HL-60 (cell line): Measurements from ENCODE around the gene ADCY5.

ENCODE experiments used
- DNase-seq, 2 experiments: peaks; one replicate each; pipeline ENCODE4 v3.0.0-alpha.2; 2010 to 2020; ENCODE audit warnings: low read depth in 1 of 2, low spot score in 1 of 2
- H3K27ac ChIP-seq: fragments of 250-450 bp; sonication (Bioruptor Pico); replicated peaks from 2 replicates; pipeline ENCODE4 v1.5.1; 2020; ENCODE audit warnings: mild to moderate bottlenecking, moderate library complexity
- H3K27me3 ChIP-seq: fragments of 250-450 bp; sonication (Bioruptor Pico); 2 replicates; pipeline ENCODE4 v1.5.1; 2021; ENCODE audit warnings: mild to moderate bottlenecking, moderate library complexity; ENCODE audit not compliant: insufficient read depth, poor library complexity, severe bottlenecking
- H3K4me3 ChIP-seq: replicated peaks from 2 replicates; pipeline ENCODE4 v1.5.1; 2011; ENCODE audit warnings: mild to moderate bottlenecking, control low read depth, low read length; ENCODE audit not compliant: insufficient read depth
- CTCF ChIP-seq: IDR thresholded peaks from one replicate; pipeline ENCODE4 v1.5.1; 2011; ENCODE audit warnings: low read length, control low read depth, inconsistent platforms; ENCODE audit not compliant: insufficient read depth
- GABPA ChIP-seq: IDR thresholded peaks from 2 replicates; pipeline ENCODE4 v1.6.1; 2012; ENCODE audit warnings: low read depth
- POLR2AphosphoS5 ChIP-seq: IDR thresholded peaks from 2 replicates; pipeline ENCODE4 v1.6.1; 2012; ENCODE audit warnings: low read depth
- REST ChIP-seq: IDR thresholded peaks from 2 replicates; pipeline ENCODE4 v1.6.1; 2012; ENCODE audit warnings: low read depth; ENCODE audit not compliant: insufficient replicate concordance
- SPI1 ChIP-seq: IDR thresholded peaks from 2 replicates; pipeline ENCODE4 v1.6.1; 2012; ENCODE audit warnings: low read depth, mild to moderate bottlenecking, borderline replicate concordance

The ADCY5 gene

GRCh38 chr3:123400169-123400568 is 48.7 kb downstream of the ADCY5 start:
- DNase-seq, result no peak
- peaks cover 5% of the 10 kb centered on the region for H3K27me3 ChIP-seq
- TF ChIP-seq POLR2AphosphoS5 (no peak), REST (no peak), CTCF (no peak), GABPA (no peak)
- no peak overlapping the region for H3K4me3 ChIP-seq
- no peak overlapping the region for H3K27ac ChIP-seq

- no peak for TF ChIP-seq SPI1
- Histone ChIP-seq H3K27me3 (peaks cover 5% of the 10 kb centered on the region), H3K4me3 (no peak overlapping the region), H3K27ac (no peak overlapping the region)
- no peak for DNase-seq
These were observed 49.2 kb downstream of the ADCY5 start for GRCh38 chr3:123399653-123400052.

- peaks cover 5% of the 10 kb centered on the region for H3K27me3 ChIP-seq
- no peak for DNase-seq
- no peak overlapping the region for H3K4me3 ChIP-seq
- no peak for TF ChIP-seq CTCF
- TF ChIP-seq GABPA, result no peak
- TF ChIP-seq REST, result no peak
- TF ChIP-seq SPI1, result no peak
- TF ChIP-seq POLR2AphosphoS5, result no peak
- H3K27ac ChIP-seq, result no peak overlapping the region
These were observed 50.7 kb downstream of the ADCY5 start for GRCh38 chr3:123397921-123398785.

GRCh38 chr3:123397050-123397590 is 51.8 kb downstream of the ADCY5 start:
- no peak overlapping the region for H3K27ac ChIP-seq
- DNase-seq, result no peak
- TF ChIP-seq REST (no peak), POLR2AphosphoS5 (no peak), CTCF (no peak), GABPA (no peak), SPI1 (no peak)

More at GRCh38 chr3:123397050-123397590, 51.8 kb downstream of the ADCY5 start:
- Histone ChIP-seq H3K27me3 (peaks cover 6% of the 10 kb centered on the region), H3K4me3 (no peak overlapping the region)
